ENCODE data around the gene SLC18A2. TPM values are rescaled to one million over a fixed set of nuclear protein-coding genes. Genes with fewer than 3 reads are reported as not detected.

SLC18A2 gene
- total and polyA plus RNA-seq, 10 of the 15 experiments (the other 5 are each of a cell fraction or from before 2014, with no cell fraction given) = 0.06 to 1.1 (median 0.25) TPM; not detected in 5

- SMC1A ChIA-PET (ENCODE audit: uncharacterized antibody, unreplicated experiment) = interaction anchor here (0.8 to 1.0 kb wide), 2 partner anchors 11 kb away, joined by 3 to 6 read pairs; no protein-coding TSS in a partner anchor
- TF ChIP-seq GATAD2B (conservative IDR thresholded peaks at IDR 0.05; ENCODE audit: low read depth) = no peak
- TF ChIP-seq, protein P1, sequence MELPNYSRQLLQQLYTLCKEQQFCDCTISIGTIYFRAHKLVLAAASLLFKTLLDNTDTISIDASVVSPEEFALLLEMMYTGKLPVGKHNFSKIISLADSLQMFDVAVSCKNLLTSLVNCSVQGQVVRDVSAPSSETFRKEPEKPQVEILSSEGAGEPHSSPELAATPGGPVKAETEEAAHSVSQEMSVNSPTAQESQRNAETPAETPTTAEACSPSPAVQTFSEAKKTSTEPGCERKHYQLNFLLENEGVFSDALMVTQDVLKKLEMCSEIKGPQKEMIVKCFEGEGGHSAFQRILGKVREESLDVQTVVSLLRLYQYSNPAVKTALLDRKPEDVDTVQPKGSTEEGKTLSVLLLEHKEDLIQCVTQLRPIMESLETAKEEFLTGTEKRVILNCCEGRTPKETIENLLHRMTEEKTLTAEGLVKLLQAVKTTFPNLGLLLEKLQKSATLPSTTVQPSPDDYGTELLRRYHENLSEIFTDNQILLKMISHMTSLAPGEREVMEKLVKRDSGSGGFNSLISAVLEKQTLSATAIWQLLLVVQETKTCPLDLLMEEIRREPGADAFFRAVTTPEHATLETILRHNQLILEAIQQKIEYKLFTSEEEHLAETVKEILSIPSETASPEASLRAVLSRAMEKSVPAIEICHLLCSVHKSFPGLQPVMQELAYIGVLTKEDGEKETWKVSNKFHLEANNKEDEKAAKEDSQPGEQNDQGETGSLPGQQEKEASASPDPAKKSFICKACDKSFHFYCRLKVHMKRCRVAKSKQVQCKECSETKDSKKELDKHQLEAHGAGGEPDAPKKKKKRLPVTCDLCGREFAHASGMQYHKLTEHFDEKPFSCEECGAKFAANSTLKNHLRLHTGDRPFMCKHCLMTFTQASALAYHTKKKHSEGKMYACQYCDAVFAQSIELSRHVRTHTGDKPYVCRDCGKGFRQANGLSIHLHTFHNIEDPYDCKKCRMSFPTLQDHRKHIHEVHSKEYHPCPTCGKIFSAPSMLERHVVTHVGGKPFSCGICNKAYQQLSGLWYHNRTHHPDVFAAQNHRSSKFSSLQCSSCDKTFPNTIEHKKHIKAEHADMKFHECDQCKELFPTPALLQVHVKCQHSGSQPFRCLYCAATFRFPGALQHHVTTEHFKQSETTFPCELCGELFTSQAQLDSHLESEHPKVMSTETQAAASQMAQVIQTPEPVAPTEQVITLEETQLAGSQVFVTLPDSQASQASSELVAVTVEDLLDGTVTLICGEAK (IDR thresholded peaks at IDR 0.05; ENCODE audit: borderline replicate concordance) = no peak
- no peak for TF ChIP-seq CUX1 (IDR thresholded peaks at IDR 0.05; ENCODE audit: insufficient replicate concordance, low read depth, low read length)
- no peak for TF ChIP-seq STAT1 (conservative IDR thresholded peaks at IDR 0.05)
- TF ChIP-seq IRF5 (IDR thresholded peaks at IDR 0.05; ENCODE audit: borderline replicate concordance) = no peak
- TF ChIP-seq ZZZ3 (IDR thresholded peaks at IDR 0.05; ENCODE audit: control insufficient read depth, insufficient read length, low read depth) = no peak
- TF ChIP-seq REST (IDR thresholded peaks at IDR 0.05; ENCODE audit: low read depth, low read length) = no peak
These were observed 8.7 kb downstream of the SLC18A2 start for GRCh38 chr10:117249493-117250093.

More at GRCh38 chr10:117249493-117250093, 8.7 kb downstream of the SLC18A2 start:
- H3K4me3 ChIP-seq = no peak overlapping the region
- H3K27me3 ChIP-seq (replicated peaks in 1 of 2; ENCODE audit: control insufficient read depth in 2 of 2, insufficient read depth in 2 of 2, low read length in 1 of 2) = no peaks in the 10 kb centered on the region; a peak in 3 of 4 replicates
- no TSS peak for BruUV-seq (replicated peaks)
- H3K27ac ChIP-seq (ENCODE audit: control insufficient read depth, insufficient read depth) = no peak overlapping the region
- H3K36me3 ChIP-seq (ENCODE audit: control insufficient read depth in 2 of 2, insufficient read depth in 2 of 2, low read length in 1 of 2) = no peaks in the 10 kb centered on the region
- peak; percentile 70 for ATAC-seq
- H3K9me3 ChIP-seq (replicated peaks; ENCODE audit: control insufficient read depth, insufficient read depth, low read length) = no peaks in the 10 kb centered on the region
- H3K79me2 ChIP-seq (ENCODE audit: control insufficient read depth, insufficient read depth, low read length) = no peaks in the 10 kb centered on the region
- no peak for FAIRE-seq
- H4K20me1 ChIP-seq (ENCODE audit: control insufficient read depth, insufficient read depth) = no peaks in the 10 kb centered on the region
- in situ Hi-C loops (cut with MboI) = no loop called here
- H3K4me1 ChIP-seq (ENCODE audit: control insufficient read depth, insufficient read depth, low read length) = no peaks in the 10 kb centered on the region
- H2AFZ ChIP-seq (ENCODE audit: control insufficient read depth, low read depth, low read length) = no peak overlapping the region
- ChIA-PET RAD21 (ENCODE audit: unreplicated experiment) (interaction anchor here (0.8 kb wide), 1 partner anchor 22 kb away, joined by 3 read pairs; no protein-coding TSS in a partner anchor), POLR2A (interaction anchor here (0.8 kb wide), 1 partner anchor 38 kb away, joined by 3 read pairs; no protein-coding TSS in a partner anchor), CTCF (interaction anchor here (1.1 to 3.1 kb wide), 3 partner anchors 9 to 82 kb away, joined by 3 to 23 read pairs (median 3); no protein-coding TSS in a partner anchor)
- no peak for DNase-seq (ENCODE audit: low read depth, low spot score)
- intact Hi-C loops (cut with micrococcal nuclease; ENCODE audit: unreplicated experiment) = no loop called here
- WGBS (ENCODE audit: insufficient coverage, insufficient replicate concordance, low lambda C conversion rate, missing lambda C conversion rate) = under 1% methylated on average over 6 of the region's 6 CpGs
- no peak overlapping the region for H3K4me2 ChIP-seq (ENCODE audit: control insufficient read depth, insufficient read depth)
- H3K9ac ChIP-seq (ENCODE audit: control insufficient read depth, insufficient read depth, low read length) = no peak overlapping the region

Measured in GM12878 (cell line).